AG08396 (cell line): ENCODE results near the gene CEP72.
A peak's percentile ranks its signal among the peaks of the same experiment; 100 is the strongest.
"Not testable (repeated sequence)": the region's sequence is repeated elsewhere in the genome, so short reads cannot be mapped to it uniquely, and the experiment has no call there.

ENCODE experiments used
- DNase-seq: peaks from one replicate; pipeline ENCODE4 v3.0.0; 2012; ENCODE audit warnings: low spot score, mixed read lengths

The CEP72 gene

DNA sequence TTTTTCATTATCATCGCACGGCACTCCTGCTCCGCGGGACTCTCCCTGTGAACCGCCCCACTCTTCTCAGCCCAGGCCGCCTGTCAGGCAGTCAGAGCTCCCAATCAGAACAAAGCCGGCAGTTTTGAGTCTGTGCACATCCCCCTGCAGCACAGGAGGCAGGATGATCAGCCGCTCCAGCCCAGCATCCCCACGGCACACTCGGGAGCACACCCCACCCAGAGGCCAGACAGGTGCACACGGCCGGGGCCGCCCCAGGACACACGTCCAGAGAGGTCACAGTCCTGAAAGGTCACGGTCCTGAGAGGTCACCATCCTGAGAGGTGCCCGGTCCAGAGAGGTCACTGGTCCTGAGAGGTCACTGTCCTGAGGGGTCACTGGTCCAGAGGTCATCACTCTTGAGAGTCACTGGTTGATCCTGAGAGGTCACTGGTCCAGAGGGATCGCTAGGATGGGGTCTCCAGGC lies 72.6 kb downstream of the CEP72 start:
- no peak for DNase-seq

DNA sequence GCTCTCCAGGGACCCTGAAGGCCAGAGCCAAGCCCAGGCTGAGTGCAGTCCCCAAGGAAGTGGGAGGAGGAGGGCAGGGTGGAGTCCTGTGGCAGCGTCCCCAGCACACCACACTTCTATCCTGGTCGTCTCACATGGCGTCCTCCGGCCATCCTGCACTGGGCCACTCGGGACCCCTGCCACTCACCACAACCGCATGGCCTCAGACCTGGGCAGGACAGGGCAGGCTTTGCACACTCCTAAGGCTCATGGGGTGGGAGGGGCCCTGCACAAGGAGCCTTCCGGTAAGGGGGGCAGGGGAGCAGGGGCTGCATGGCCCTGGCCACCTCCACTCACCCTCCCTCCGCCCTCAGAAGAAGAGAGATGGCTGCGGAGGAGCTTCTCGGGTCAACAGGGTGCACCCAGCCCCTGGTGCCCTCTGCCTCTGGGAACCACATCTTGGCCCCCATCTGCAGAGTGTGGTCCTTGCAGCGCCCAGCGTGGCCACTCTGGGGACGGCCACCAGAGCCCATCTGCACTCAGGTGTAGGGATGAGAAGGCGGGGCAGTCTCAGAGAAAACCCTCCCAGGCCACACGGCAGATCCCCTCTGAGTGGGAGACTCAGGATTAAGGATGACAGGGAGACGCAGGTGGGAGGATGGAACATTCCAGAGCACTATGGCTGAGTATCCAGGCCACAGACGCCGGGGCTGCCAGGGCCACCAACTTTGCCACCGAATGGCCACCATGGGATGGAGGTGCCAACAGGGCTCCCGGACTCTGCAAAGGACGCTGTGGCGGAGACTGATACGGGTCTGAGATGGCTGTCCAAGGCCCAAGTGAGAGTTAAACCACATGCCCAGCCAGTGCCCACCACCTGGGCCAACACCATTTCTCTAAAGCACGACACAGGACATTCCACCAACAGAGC lies 73.4 kb downstream of the CEP72 start:
- no peak for DNase-seq

DNA sequence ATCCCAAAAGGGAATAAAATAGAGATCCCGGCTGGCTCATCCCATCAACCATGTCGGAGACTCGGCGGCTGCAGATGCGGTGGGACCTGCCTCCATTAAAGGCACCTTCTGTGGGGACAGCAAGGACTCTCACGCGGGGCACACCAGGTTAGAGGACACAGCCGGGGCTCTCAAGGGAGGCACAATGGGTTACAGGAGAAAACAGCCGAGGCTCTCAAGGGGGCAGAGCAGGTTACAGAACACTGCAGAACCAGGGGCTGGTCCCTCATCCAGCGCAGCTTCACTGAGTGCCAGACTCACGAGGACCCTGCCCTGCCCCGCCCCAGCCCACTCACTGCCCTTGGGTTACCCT lies 74.0 kb downstream of the CEP72 start:
- not testable (repeated sequence) for DNase-seq

DNA sequence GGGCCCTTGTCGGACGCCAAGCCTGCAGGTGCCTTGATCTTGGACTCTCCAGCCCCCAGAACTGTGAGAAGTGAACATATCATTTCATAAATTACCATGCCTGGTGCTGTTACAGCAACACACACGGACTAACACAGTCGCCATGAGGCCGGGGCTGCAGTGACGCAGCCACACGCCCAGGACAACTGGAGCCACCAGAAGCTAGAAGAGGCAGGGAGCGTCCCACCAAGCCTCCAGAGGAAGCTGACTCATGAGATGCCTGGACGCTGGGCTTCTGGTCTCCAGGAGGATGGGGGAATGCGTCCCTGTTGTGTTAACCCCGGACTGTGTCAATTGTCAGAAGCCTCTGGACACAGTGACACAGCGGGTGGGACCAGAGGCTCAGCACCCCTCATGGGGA lies 74.8 kb downstream of the CEP72 start:
- not testable (repeated sequence) for DNase-seq

DNA sequence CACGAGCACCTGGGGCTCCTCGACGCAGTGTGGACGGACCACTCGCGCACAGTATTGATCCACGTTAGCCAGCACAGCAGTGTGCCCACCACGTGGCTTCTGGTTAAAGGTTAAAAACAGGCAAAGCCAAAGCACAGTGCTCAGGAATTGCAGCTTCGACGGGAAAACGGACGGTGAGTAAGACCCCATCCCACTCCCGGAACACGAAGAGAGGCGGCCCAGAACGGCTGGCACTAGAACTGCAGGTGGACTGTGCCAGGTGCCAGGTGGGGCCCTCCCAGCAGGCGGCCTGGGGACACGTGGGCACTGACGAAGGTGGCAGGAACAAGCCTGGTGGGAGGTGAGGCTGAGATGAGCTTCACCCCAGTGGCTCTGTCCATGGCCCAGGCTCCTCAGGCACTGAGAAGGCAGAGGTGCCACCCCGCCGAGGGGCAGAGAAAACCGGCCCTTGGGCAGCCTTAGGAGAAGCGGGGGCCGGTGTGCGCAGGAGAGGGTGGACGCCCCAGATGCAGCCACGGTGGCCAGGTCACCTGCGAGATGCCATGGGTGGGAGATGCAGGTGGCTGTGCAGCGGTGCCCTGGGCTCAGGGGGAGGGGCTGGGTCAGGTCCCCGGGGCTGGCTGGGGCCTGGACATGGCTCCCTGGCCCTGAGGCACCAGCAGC lies 76.3 kb downstream of the CEP72 start:
- not testable (repeated sequence) for DNase-seq

DNA sequence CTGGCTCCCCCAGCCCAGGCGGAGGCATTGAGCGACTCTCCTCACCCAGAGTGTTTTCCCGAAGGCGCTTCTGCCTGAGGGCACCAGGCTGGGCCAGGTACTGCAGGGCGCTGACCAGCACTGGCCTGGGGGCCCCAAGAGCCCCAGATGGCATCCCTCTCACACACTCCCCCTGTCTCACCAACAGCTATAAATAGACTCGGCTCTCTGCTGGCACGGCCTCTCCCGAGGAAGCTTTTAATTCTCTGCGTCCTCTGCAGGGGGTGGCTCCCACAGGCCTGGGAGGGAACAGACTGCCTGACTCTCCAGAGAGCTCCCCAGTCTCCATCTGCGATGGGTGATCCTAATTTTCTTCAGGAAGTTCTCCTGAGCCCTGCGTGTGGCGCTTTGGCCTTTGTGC lies 78.2 kb downstream of the CEP72 start:
- not testable (repeated sequence) for DNase-seq

DNA sequence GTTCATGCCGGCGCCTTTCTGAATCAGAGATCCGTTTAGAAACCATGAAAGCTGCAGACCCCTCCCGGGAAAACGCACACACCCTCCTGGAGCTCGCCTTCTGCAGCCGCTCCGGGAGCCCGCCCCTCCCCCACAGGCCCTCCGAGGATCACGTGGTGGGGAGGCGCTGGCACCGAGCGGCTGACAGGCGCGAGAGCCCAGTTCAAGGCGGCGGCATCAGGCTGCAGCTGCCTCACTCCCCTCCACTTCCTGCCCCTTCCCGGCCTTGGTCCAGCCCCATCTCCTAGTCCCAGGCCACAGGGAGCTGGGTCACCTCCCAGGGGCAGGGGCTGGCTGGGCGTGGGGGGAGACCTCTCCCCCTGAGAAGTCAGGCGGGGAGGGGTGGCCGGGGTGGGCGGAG lies 78.9 kb downstream of the CEP72 start:
- not testable (repeated sequence) for DNase-seq

DNA sequence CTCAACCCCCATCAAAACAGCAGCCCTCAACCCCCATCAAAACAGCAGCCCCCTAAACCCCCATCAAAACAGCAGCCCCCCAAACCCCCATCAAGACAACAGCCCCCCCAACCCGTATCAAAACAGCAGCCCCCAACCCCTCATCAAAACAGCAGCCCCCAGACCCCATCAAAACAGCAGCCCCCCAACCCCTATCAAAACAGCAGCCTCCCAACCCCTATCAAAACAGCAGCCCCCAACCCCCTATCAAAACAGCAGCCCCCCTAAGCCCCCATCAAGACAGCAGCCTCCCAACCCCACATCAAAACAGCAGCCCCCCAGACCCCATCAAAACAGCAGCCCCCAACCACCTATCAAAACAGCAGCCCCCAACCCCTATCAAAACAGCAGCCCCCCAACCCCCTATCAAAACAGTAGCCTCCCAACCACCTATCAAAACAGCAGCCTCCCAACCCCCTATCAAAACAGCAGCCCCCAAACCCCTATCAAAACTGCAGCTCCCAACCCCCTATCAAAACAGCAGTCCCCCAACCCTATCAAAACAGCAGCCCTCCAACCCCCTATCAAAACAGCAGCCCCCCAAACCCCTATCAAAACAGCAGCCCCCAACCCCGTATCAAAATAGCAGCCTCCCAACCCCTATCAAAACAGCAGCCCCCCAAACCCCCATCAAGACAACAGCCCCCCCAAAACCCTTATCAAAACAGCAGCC lies 79.8 kb downstream of the CEP72 start:
- DNase-seq: no peak

DNA sequence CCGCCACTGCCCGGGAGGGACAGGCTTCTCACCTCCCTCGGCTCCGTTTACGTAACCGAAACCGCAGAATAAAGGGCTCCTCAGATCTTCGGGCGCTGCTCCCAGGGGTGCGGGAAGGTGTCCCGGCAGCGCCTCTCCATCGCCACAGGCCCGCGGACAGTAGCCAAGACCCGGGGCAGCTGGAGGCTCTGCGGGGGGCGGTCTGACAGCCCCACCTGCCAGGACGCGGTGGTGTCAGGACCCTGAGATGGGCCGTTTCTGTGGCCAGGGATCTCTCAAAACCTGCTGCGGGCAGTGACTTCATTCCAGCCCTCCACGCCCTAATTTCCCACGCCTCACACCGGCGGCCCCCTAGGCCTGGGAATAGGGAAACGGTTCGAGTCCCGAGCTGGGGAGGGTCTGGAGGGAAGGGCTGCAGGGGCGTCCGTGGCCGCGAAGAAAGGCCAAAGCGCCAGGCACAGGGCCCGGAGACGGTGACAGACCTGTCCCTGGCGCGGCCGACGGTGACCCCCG lies 80.4 kb downstream of the CEP72 start:
- not testable (repeated sequence) for DNase-seq

DNA sequence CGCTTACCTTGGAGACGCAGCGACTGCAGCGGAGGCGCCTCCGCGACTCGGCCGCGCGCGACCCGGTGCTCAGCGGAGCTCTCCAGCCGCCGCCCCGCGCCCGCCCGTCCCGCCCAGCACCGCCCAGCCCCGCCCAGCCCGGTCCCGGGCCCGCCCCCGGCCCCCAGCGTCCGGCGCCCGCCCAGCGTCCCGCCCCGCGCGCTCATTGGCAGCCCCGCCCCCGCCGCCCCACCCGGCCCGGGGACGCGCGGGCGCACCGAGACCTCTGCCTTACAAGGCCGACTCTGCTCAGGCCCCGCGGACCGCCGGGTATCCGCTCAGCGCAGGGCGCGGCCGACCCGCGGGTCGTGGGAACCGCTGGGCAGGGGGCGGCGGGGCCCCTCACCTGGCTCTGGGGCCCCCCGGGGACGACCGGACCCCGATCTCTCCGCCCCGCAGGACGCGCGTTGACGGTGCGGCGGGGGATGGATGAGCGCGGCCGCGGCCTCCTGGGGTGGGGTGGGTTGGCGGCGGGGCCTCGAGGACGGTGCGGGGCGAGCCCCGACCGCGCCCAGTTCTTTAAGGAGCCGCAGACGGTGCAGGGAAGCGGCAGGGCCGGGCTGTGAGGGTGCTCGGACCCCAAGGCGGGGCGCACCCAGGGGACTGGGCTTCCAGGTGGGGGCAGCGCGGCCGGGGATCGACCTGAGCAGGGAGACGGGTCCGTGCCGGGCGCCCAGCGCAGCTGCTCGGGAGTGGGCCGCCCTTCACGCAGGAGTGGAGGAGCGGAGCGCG lies 81.3 kb downstream of the CEP72 start, which contains the start of gene TPPP:
Gene TPPP, minus strand, starts transcription at position 82 of the 771 bp plus-strand sequence. CDS start 15,292 bp downstream, outside the sequence.
- peak; percentile 98 for DNase-seq

DNA sequence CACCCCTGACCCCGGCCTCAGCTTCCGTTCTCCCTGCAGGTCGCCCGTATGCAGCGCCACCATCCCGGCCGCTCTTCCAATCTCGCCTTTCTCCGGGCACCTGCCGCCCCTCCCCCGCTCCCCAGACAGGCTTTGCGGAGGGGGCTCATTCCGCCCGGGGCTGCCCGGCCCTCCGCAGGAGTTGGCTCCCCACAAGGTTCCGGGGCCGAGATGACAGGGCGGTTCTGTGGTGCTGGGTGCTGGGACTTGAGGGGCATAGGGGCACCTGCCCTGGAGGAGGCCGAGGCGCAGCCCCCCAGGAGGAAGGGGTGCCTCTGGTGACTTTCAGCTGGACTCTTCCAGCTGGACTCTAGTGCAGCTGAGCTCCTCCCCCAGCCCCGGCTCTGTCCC lies 81.9 kb downstream of the CEP72 start:
- not testable (repeated sequence) for DNase-seq

DNA sequence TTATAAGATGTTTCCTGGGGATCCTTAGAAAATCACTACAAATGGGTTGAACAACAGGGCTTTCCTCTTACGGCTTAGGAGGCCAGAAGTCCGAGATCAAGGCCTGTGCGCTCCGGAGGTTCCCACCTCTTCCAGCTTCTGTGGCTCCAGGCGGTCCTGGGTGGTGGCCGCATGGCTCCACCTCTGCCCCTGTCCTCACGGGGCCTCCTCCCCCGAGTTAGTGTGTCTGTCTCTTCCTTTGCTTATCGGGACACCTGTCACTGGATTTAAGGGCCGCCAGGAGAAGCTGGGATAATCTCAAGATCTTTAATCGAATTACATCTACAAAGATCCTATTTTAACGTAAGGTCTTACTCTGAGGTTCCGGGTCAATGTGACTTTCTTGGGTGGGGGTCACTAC lies 83.3 kb downstream of the CEP72 start:
- DNase-seq: not testable (repeated sequence)

DNA sequence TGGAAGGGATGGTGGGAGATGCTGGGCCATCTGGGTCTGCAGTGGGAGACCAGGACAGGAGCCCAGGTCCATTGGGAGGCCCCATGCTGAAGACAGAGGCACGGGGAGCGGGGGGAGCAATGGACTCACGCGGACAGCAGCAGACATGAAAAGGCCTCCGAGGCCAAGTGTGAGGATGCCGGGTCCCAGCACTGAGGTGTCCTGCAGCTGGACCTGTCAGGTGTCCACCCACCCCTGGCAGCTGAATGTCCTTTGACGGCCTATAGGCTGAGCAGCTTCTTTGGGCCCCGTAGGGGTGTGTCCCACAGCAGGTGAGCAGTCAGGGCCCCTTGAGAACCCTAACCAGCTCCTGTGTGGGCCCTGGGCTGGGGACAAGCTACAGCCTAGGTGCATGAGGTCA lies 84.1 kb downstream of the CEP72 start:
- DNase-seq: not testable (repeated sequence)

DNA sequence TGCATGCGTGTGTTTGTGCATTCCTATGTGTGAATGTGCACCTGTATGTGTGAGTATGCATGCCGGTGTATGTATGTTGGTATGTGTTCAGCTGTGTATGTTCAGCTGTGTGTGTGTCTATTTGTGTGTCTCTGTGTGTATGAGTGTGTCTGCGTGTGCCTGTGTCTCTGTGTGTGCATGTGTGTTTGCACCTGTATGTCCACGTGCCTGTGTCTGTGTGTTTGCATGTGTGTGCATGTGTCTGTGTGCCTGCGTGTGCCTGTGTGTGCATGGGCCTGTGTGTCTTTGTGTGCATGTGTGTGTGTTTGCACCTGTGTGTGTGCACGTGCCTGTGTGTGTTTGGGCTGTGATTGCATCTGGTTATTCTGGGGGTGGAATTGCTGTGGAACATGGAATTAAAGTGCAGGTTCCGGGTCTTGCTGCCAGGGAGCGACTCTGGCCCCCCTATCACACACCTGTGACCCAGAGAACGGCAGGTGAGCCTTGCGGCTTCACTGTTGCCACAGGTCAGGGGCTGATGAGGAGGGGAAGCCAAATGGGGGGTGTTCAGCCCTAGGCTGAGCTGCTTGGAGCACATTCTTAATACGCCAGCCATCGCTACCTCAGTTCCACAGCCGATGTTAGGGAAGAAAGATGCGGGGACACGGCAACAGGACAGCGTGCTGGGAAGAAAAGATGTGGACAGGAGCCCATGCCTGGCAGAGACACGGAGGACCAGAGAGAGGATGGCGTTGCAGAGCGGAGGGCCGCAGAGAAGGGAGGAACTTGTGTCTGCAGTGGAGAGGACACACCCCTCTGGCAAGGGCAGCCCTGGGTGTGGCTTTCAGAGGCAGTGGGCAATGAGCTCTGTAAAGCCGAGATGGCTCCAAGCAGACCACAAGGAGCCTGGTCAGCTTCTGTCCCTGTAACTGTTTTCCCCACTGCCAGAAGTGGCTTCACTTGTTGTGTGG lies 84.9 kb downstream of the CEP72 start:
- DNase-seq: not testable (repeated sequence)
